Embryonic facial prominence (tissue), 1 donor: ENCODE results near the gene MYO1E.
"Not testable (repeated sequence)": the region's sequence is repeated elsewhere in the genome, so short reads cannot be mapped to it uniquely, and the experiment has no call there.

ENCODE experiments used
- DNase-seq: peaks from one replicate; pipeline ENCODE4 v3.0.0-alpha.2; 2016; ENCODE audit errors: extremely low spot score

Gene MYO1E

DNA sequence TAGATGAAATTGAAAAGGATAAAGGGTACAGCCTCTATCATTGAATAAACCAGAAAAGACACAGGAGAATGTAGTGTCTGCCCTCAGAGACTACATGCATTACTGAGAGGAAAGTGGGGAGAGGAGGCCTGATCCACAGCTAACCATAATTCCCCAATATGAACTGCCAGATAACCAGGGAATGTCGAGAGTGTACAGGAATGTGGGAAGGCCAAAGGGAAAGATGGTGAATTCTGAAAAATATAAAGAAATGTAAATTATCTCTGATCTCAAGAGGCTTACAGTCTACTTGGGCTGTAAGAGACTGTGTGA is 22.3 kb downstream of the MYO1E start:
- DNase-seq = no peak

DNA sequence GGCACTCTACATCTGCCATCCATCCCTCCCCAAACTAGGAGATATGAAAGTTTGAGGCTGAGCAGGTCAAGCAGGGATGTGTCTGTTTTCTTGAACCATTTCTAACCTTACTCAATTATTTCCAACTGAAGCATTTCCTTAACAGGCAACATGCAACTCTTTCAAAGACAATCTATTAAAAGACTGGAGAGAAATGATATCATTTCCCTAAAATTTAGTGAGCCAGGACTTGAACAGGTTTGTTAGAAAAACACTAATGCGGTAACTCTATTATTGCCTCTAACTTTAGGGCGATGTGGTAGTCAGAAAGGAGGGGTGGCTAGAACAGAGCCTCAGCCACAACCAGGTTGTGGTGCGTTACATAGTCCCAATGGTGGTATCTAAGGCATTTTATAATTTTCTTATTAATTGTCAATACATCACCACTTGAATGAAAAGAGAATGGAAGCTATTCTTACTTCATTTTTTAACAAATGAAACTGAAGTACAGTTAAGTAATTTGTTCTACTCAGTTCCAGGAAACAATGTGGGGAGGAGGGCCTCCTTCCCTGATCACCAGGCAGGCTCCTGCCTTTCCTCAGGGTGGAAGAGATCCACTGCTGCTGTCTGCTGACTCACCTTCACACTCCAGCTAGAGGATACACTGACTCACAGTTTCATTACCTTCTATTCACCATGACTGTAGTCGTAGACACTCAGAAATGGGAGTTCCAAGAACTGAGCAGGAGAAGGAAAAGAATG is 22.8 kb downstream of the MYO1E start:
- no peak for DNase-seq

DNA sequence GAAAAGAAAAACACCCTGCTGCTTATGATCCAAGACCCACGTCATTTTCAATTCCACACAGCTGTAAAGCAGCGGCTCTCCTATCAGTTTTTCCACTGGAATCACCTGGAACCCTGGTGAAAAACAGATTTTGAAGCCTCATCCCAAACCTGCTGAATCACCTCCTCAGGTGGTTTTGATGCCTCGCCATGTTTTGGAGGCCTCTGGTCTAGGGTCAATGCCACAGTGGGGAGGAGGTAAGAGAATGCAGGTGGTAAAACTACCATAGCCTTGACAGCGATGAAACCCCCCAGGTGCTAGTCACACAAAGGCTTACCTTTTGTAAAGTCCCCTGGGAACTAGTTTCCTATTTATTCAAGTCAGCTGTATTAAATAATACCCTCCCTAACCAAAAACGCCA is 24.8 kb downstream of the MYO1E start:
- DNase-seq = no peak

DNA sequence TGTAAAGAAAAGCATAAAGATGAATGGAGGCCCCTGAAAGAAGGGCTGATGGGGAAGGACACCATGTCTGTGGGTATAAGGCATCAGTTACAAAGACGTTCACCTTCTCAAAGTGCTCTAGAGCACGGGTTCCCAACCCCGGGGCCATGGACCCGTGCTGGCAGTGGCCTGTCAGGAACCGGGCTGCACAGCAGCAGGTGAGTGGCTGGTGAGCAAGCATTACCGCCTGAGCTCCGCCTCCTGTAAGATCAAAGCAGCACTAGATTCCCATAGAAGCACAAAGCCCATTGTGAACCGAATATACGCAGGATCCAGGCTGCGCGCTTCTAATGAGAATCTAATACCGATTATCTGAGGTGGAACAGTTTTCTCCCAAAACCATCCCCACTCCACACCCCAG is 25.7 kb downstream of the MYO1E start:
- DNase-seq = no peak

DNA sequence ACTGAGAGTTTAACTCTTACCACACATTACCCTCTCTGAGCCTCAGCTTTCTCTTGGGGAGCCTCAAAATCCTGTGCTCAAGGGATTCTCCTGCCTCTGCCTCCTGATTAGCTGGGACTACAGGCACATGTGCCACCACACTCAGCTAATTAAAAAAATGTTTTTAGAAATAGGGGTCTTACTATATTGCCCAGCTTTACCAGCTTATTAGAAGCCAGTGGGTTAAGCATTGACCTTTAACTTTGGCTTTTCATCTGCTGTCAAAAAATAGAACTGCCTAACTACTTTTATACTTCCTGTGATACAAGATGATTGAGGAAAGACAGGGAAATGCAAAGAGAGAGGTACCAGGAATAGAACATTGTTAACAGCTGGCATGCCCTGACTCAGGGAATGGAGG is 27.3 kb downstream of the MYO1E start:
- DNase-seq = no peak

DNA sequence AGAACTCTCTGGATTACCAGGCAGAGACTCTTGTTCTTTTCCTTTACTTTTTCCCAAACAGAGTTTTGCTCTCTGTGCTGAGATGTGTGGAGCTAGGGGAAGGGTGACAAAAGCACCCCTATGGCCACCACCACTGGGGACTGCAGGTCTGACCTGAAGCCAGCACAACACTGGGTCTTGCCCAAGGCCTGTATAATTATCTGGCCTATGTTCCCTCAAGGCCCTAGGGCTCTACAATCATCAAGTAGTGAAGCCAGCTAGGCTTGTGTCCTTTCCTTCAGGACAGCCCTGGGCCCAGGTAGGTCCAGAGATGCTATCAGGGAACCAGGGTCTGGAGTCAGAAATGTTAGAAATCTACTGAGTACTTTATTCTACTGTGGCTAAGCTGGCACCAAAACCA is 28.4 kb downstream of the MYO1E start:
- no peak for DNase-seq

DNA sequence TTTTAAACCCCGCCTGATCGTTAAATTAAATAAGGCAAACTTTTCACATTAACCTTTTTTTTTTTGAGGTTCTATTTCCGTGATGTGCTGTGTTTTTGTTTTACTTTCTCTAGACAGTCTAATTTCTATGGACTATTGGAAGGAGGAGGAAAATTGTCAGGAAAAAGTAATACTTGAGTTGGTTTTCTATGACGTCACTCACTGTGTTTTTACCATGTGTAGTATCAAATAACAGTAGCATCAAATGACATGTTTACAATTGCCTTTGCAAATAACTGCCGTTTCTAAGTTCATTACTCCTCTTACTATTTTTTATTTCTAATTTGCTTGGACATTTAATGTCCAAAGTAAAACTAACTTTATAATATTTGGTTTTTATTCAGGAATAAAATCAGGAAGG is 32.3 kb downstream of the MYO1E start:
- no peak for DNase-seq

DNA sequence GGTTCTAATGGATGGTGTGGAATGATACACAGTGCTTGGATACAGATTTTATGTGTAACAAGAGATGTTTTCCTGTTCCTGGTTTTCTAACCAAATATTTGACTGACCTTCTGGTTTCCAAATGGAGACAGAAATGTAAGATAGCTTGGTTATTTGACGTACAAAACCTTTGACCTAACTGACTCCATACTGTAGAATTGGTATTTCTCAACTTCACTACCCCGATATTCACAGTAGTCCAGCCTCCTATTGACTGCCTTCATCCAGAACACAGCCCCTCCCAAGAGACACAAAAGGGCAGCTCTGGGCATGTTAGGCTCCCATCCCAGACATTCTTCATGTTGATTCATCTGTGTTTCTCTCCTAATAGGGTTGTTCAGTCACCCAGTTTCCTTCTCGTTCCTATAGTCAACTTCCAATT is 33.4 kb downstream of the MYO1E start:
- no peak for DNase-seq

DNA sequence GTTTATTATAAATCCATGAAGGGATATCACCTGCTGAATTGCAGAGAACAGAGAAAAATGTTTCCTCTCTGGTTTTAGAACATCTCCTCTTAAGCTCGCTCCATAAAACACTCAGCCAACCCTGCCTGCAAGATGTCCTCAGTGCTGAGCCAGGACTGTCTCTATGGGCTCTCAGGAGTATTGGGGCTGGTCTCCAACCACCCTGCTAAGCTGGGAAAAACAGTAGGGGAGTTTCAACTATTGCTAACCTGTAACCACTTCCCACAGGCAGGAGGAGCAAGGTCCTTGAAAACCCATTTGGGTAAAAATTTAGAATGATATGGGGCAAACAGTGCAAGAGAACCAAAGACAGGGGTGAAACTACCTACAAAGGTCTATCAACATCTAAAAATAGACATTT is 34.3 kb downstream of the MYO1E start:
- DNase-seq = no peak

DNA sequence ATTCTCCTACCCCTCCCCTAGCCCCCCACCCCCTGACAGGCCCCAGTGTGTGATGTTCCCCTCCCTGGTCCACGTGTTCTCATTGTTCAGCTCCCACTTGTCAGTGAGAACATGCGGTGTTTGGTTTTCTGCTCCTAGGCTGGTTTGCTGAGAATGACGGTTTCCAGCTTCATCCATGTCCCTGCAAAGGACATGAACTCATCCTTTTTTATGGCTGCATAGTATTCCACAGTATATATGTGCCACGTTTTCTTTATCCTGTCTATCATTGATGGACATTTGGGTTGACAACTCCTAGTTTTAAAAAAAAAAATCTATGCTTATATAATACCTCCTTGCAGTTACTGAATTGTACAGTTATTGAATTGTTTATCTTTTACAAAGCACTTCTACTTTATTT is 35.9 kb downstream of the MYO1E start:
- DNase-seq = not testable (repeated sequence)

DNA sequence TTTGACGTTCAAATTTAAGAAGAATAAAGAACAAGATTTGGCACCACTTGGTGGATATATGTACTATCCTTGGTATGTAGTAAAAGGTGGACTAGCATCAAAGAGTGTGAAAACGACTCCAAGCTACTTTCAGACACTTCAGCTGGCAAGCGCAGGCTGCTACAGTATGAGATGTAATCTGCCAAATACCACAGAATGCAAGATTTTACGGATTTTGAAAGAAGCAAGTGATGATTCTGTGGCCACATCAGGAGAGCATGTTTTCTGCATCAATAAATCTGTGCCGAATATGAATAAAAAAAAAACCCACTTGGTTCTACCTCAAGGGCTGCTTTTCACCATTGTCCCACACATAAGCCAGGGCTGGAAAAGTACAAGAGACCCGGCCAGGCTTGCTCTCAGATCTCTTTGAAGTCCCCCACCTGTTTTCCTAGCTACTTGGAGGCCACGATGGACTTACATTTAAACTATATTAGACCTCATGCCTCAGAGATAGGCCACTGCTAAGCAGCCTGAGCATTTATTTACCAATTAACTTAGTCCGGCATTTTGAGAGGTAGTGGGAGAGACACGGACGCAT is 37.4 kb downstream of the MYO1E start:
- DNase-seq = no peak

DNA sequence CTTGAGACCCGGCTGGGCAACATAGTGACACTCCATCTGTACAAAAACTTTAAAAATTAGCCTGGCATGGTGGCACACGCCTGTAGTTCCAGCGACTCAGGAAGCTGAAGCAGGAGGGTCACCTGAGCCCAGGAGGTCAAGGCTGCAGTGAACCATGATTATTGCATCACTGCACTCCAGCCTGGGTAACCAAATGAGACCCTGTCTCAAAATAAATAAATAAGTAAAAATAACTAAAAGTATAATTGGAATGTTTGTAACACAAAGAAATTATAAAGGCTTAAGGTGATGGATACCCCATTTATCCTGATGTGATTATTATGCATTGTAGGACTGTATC is 38.6 kb downstream of the MYO1E start:
- no peak for DNase-seq

DNA sequence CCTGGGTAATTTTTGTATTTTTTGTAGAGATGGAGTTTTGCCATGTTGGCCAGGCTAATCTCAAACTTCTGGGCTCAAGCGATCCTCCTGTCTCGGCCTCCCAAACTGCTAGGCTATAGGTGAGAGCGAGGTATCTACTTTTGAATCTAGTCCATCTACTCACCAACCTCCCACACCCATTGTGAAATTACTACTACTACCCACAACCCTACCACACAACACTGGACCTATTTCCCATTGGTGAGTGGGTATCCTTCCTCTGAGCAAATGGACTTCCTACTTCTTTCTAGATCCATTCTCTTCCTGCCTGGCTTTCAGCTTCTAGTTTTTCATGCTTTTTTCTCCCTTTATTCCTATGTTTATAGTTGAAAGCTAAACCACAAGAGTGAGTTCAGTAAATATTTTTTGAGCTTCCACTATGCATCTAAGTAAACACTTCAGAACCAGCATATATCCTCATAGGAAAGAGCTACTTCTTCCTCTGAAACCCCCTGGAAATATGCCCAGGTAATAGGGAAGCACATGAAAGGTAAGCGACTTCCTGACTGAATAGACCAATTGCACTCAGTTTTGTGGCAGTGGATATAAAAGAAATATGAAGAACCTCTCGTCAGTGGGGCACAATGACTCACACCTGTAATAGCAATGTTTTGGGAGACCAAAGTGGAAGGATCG is 39.1 kb downstream of the MYO1E start:
- no peak for DNase-seq

DNA sequence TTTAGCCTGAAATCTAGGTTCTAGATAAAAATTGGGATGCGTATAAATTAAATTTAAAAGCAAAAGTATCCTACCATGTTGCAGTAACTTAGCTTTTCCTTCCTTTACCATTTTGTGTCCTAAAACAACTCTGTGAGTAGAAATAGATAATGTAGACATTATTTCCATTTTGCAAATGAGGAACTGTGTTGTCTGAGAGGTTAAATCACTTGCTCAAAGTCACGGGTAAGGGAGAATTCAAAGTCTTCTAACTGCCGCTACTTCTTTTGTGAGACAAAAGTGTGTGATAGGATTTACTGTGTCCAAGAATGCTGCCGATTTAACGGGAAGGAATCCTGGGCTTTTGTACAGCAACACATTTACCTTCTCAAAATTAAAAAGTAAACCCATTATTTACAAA is 40.7 kb downstream of the MYO1E start:
- DNase-seq = no peak

DNA sequence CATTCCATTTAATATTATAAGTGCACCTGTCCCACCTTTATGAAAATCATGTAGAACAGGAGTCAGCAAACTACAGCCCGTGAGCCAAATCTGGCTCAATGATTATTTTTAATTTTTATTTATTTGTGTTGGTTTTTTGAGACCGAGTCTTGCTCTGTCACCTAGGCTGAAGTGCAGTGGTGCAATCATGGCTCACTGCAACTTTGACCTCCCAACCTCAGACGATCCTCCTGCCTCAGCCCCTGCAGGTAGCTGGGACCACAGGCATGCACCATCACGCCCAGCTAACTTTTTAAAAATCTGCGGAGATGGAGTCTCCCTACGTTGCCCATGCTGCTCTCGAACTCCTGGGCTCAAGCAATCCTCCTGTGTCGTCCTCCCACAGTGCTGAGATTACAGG is 42.0 kb downstream of the MYO1E start:
- DNase-seq = no peak

DNA sequence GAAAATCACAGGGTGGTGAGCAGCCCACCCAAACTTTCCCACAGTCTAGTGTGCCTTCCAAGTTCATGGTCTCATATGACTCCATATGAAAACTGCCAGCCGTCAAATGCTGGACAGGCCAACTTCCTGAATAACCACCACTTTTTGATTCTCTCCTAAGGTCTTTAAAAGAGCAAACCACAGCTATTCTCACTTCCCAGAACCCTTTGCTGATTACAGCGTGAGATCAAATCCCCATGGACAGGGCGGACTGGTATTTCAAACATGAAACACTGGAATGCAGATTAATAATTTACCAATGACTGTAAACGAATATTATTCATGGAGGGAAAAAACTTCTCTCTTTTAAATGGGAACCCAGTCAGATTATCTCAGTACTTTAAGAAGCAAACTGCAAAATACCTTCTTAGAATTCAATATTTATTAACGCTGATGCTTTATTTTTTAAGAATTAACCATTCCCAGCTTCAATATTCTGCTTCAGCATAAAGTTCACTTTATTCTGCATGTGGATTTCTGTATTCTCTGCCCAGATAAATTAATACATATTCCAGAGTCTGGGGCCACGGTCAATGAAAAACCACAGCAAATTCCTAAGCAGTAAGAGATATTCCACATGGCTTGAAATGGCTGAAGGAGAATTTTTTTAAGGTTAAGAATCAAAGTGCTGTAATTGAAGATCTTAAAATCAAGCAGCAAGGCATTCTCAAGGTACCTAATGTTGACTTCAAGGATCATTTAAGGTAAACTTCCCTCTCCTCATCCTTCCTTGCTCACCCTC is 42.9 kb downstream of the MYO1E start:
- DNase-seq = no peak

DNA sequence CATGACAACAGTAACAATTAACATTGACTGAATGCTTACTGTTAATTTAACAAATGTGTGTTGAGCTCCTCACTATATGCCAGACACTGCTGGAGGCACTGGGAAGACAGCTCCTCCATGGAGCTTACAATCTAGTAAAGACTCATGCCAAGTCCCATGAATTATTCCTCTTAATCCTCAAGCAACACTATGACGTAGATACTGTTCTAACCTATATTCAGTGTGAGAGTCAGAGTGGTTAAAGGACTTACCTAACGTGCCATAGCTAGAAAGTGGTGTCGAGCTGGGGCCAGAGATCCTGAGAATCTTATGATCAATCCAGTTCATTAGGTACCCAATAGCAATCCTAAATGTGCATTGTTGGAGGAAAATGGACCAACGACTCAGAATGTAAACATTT is 43.6 kb downstream of the MYO1E start:
- no peak for DNase-seq

DNA sequence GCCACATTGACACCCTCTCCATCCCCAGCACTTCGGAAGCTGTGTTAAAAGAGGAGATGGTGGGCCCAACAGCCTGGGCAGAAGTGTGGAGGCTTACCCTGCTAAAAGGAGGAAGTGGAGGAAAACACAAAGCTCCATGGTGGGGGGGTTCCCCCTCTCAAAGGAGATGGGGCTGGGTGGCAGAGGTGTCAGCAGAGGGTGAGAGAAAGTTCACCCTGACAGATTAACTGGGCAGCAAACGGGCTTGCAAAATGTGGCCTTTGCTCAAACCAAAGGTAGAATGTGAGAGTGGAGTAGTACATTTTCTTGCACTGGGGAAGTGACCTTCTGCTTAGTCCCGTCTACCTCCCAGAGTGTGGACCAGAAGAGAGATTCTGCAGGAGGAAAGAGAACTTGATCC is 44.7 kb downstream of the MYO1E start:
- no peak for DNase-seq

DNA sequence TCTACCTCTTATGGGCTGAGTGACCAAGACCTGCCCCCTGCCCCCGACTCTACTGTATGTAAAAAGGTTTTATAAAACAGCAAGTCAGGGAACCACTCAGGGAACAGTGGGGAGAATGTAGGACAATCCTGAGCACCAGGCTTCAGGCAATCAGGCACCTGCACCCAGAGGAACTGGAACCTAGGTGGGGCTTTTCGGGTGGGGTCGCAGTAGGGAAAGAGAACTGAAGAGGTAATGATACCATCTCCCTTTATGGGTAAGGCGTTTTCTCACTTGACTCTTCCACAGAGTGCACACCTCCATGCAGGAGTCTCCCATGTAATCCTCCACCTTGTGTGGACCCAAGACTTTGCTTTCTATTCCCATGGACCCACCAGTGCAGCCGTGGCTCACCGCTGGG is 45.8 kb downstream of the MYO1E start:
- no peak for DNase-seq

DNA sequence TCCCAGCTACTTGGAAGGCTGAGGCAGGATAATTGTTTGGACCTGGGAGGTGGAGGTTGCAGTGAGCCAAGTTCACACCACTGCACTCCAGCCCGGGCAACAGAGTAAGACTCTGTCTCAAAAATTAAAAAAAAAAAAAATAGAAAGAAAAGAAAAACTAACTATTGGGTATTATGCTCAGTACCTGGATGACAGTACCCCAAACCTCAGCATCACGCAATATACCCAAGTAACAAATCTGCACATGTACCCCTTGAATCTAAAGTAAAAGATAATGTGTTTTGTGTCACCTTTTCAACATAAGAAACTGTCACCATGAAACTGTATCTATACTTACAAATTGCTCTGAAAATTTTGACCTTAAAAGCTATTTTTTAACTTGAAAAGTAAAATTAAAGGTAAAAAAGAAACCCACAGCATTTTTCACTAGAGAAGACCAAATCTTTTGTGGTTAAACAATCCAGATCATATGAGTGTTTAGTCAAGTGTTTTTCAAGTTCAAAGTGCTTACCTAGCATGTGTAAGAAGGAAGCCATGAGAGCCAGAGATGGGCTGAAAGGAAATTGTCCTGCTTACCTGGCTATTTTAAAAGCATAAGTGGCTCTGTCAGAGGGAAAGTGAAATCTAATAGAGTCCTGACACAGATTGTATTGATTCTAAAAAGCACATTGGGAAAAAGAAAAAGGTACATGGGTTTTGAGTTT is 50.5 kb downstream of the MYO1E start:
- DNase-seq = no peak

DNA sequence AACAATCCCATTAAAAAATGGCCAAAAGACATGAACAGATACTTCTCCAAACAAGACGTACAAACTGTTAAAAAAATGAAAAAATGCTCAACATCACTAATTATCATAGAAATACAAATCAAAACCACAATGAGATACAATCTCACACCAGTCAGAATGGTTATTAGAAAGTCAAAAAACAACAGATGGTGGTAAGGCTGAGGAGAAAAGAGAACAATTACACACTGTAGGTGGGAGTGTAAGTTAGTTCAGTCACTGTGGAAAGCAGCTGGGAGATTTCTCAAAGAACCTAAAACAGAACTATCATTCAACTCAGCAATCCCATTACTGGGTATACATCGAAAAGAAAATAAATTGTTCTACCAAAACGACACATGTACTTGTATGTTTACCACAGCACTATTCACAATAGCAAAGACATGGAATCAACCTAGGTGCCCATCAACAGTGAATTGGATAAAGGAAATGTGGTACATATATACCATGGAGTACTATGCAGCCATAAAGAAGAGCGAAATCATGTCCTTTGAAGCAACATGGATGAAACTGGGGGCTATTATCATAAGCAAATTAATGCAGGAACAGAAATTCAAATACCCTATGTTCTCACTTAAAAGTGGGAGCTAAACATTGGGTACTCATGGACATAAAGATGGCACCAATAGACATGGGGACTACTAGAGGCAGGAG is 51.5 kb downstream of the MYO1E start:
- no peak for DNase-seq

DNA sequence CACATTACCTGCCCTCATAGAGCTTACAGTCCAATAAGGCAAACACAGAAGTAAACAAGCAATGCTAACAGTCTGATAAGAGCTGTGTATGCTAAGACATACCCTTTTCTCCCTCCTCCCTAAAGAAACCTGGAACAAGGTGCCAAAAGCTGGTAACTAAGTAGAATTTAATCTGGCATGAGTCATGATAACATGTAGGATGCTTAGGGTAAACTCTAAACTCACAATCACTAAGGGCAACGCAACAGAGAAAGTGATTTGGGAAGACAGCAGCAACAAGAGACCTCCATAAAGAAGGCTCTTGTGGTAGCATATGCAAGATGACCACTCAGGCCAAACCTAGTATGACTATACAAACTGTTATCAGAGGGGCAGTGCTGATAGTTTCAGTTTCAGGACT is 55.5 kb downstream of the MYO1E start:
- DNase-seq = no peak
